Measurements from ENCODE around the gene GLI2.

DNA sequence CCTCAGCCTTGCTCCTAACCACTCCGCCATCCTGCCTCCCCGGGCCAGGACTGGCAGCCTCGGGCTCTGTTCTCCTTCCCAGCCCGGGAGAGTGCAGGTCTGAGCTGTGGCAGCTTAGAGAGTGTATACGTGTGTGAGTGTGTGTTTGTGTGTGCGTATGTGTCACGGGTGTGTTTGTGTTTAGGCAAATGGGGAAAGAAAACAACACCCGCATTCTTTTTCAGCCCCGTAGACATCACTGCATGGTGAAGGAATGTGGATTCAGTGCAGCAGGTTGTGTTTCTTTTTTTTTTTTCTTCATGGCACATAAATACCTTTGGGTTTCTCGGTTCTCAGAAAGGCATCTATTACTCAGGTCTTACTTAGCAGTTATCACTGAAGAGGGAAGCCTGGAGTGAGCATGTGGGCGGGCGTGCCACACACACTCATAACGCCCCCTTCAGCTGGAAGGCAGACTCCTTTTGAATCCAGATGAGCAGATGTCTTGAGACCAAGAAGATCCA, 44.2 kb downstream of the GLI2 start:
- TF ChIP-seq CTCF (IDR thresholded peaks at IDR 0.05) (no peak), POLR2A (IDR thresholded peaks at IDR 0.05) (no peak)
